Neural cell (in vitro differentiated cells): ENCODE measurements around the gene CTAGE6.
"Not testable (repeated sequence)": the region's sequence is repeated elsewhere in the genome, so short reads cannot be mapped to it uniquely, and the experiment has no call there.

Experiments
- CTCF ChIP-seq: fragments of 450-650 bp; IDR thresholded peaks from 2 replicates; pipeline ENCODE4 v1.5.1; 2014; ENCODE audit warnings: antibody characterized with exemption, mild to moderate bottlenecking, moderate library complexity; ENCODE audit not compliant: poor library complexity, severe bottlenecking
- EZH2 ChIP-seq: fragments of 200-600, 300-800 bp; shearing (Covaris generic), sonication (generic); IDR thresholded peaks from 2 replicates; pipeline ENCODE4 v1.6.1; 2014; ENCODE audit warnings: antibody characterized with exemption, low read length, borderline replicate concordance, mild to moderate bottlenecking; ENCODE audit not compliant: insufficient read depth, poor library complexity, severe bottlenecking
- SMC3 ChIP-seq: fragments of 450-650 bp; conservative IDR thresholded peaks from 2 replicates; pipeline ENCODE4 v1.6.1; 2014; ENCODE audit warnings: antibody characterized with exemption, mild to moderate bottlenecking, moderate library complexity; ENCODE audit not compliant: poor library complexity

DNA sequence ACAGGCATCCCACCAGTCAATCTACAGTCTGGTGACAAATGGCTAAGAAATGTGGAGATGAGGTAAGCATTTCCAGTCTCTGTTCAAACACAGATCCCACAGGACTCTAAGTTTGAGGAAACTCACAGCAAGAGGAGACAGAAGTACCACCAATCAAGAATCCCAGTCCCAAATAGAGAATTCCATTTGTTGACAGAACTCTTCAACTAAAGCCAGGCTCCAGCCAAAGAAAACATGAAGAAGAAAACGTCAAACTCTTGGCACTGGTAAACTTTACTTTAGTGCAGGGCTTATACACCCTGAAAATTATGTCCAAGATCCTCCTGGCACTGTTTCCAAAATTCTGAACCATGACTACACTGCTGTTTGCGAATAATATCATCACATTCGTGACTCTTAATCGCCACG, 49.2 kb upstream of the CTAGE6 start:
- not testable (repeated sequence) for TF ChIP-seq SMC3, EZH2, CTCF
